ENCODE results near the gene ARPC1B. TPM values are rescaled to one million over a fixed set of nuclear protein-coding genes. Genes with fewer than 3 reads are reported as not detected.

The ARPC1B gene
- total and polyA plus RNA-seq, 9 of the 15 experiments (the other 6 are each of a cell fraction or from before 2014, with no cell fraction given) = 6.7 to 357 (median 211) TPM

GRCh38 chr7:99325592-99326407 is 48.7 kb upstream of the ARPC1B start, which contains the start of gene ARPC1A (continued):
- TF ChIP-seq ETS2 (tag; IDR thresholded peaks at IDR 0.05; ENCODE audit: borderline replicate concordance, poor library complexity, severe bottlenecking) (no peak), FOXJ3 (CRISPR knock-in tag; IDR thresholded peaks at IDR 0.05) (no peak), BDP1 (IDR thresholded peaks at IDR 0.05; ENCODE audit: insufficient read depth, insufficient read length) (no peak), FIP1L1 (IDR thresholded peaks at IDR 0.05; ENCODE audit: low read depth, low read length, poor library complexity, severe bottlenecking) (peak; percentile 94), ZNF316 (IDR thresholded peaks at IDR 0.05) (no peak), YBX1 (IDR thresholded peaks at IDR 0.05) (no peak), FOXM1 (IDR thresholded peaks at IDR 0.05; ENCODE audit: low read depth) (no peak), FOXM1 (CRISPR knock-in tag; IDR thresholded peaks at IDR 0.05; ENCODE audit: low read depth) (no peak), ZNF707 (CRISPR knock-in tag; conservative IDR thresholded peaks at IDR 0.05) (no peak), ZKSCAN3 (CRISPR knock-in tag; IDR thresholded peaks at IDR 0.05) (no peak), RBM39 (optimal IDR thresholded peaks at IDR 0.05; ENCODE audit: low read depth, low read length) (no peak), ZNF224 (CRISPR knock-in tag; IDR thresholded peaks at IDR 0.05) (no peak), ARID3A (IDR thresholded peaks at IDR 0.05; ENCODE audit: borderline replicate concordance, low read depth, low read length) (no peak), NR0B1 (IDR thresholded peaks at IDR 0.05; ENCODE audit: partially characterized antibody) (no peak), MCM2 (IDR thresholded peaks at IDR 0.05; ENCODE audit: low read depth) (no peak), U2AF1 (optimal IDR thresholded peaks at IDR 0.05; ENCODE audit: low read depth, low read length) (no peak), NONO (IDR thresholded peaks at IDR 0.05; ENCODE audit: low read depth in 2 of 2, low read length in 1 of 2) (no peak), FOXJ2 (tag; IDR thresholded peaks at IDR 0.05) (no peak), CAMTA2 (CRISPR knock-in tag; conservative IDR thresholded peaks at IDR 0.05) (no peak), TSC22D4 (tag; IDR thresholded peaks at IDR 0.05) (no peak), MYC (IDR thresholded peaks at IDR 0.05; ENCODE audit: low read depth, low read length) (peak; percentile 69), MYC (CRISPR knock-in tag; IDR thresholded peaks at IDR 0.05; ENCODE audit: borderline replicate concordance, low read depth) (peak; percentile 65; the same call in 1 of the 2 replicates), LEF1 (IDR thresholded peaks at IDR 0.05) (no peak)
- TF ChIP-seq, protein P1, sequence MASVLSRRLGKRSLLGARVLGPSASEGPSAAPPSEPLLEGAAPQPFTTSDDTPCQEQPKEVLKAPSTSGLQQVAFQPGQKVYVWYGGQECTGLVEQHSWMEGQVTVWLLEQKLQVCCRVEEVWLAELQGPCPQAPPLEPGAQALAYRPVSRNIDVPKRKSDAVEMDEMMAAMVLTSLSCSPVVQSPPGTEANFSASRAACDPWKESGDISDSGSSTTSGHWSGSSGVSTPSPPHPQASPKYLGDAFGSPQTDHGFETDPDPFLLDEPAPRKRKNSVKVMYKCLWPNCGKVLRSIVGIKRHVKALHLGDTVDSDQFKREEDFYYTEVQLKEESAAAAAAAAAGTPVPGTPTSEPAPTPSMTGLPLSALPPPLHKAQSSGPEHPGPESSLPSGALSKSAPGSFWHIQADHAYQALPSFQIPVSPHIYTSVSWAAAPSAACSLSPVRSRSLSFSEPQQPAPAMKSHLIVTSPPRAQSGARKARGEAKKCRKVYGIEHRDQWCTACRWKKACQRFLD (CRISPR knock-in tag; IDR thresholded peaks at IDR 0.05) = no peak
- TF ChIP-seq, protein P2, sequence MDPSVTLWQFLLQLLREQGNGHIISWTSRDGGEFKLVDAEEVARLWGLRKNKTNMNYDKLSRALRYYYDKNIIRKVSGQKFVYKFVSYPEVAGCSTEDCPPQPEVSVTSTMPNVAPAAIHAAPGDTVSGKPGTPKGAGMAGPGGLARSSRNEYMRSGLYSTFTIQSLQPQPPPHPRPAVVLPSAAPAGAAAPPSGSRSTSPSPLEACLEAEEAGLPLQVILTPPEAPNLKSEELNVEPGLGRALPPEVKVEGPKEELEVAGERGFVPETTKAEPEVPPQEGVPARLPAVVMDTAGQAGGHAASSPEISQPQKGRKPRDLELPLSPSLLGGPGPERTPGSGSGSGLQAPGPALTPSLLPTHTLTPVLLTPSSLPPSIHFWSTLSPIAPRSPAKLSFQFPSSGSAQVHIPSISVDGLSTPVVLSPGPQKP (CRISPR knock-in tag; IDR thresholded peaks at IDR 0.05) = no peak

Data from K562 (cell line).